ENCODE results near the gene YJEFN3. TPM values are rescaled to one million over a fixed set of nuclear protein-coding genes. Genes with fewer than 3 reads are reported as not detected.

Gene YJEFN3
- polyA plus RNA-seq, 1 donor (not counting 4 experiments of a cell fraction or from before 2014, with no cell fraction given): 1.2 TPM

- no peak for TF ChIP-seq EZH2 (IDR thresholded peaks at IDR 0.05; ENCODE audit: low read length)
- peak; percentile 88 to 100 (median 92) for TF ChIP-seq CTCF (optimal IDR thresholded peaks at IDR 0.05 in 1 of 3, IDR thresholded peaks at IDR 0.05 in 1 of 3, conservative IDR thresholded peaks at IDR 0.05 in 1 of 3; ENCODE audit: extremely low read depth in 1 of 3, insufficient read depth in 2 of 3, low read length in 3 of 3)
- Histone ChIP-seq H3K36me3 (ENCODE audit: control insufficient read depth in 2 of 2, extremely low read depth in 1 of 2, insufficient read depth in 2 of 2, low read length in 2 of 2) (peaks cover 0 to 12% of the 10 kb centered on the region in 2 experiments), H3K27me3 (ENCODE audit: control insufficient read depth, extremely low read depth, insufficient read depth, low read length) (peaks cover 1% of the 10 kb centered on the region), H2AFZ (ENCODE audit: control insufficient read depth, low read length) (no peak overlapping the region), H3K9me3 (ENCODE audit: control insufficient read depth, low read depth, low read length) (no peaks in the 10 kb centered on the region), H3K4me3 (ENCODE audit: control insufficient read depth in 2 of 3, extremely low read depth in 1 of 3, insufficient read depth in 2 of 3, low read depth in 1 of 3, low read length in 3 of 3) (no peak overlapping the region), H3K4me2 (ENCODE audit: control insufficient read depth, extremely low read depth, insufficient read depth, low read depth, low read length) (no peak overlapping the region), H3K9ac (ENCODE audit: control insufficient read depth, extremely low read depth, insufficient read depth, low read length) (no peak overlapping the region), H3K9me1 (ENCODE audit: control insufficient read depth, extremely low read depth, insufficient read depth, low read length) (no peaks in the 10 kb centered on the region), H3K27ac (ENCODE audit: control insufficient read depth, insufficient read depth, low read length) (no peak overlapping the region), H4K20me1 (ENCODE audit: control insufficient read depth, extremely low read depth, insufficient read depth, low read length) (no peaks in the 10 kb centered on the region), H3K4me1 (ENCODE audit: control insufficient read depth, extremely low read depth, insufficient read depth, low read length) (peaks cover 2% of the 10 kb centered on the region), H3K79me2 (ENCODE audit: control insufficient read depth, insufficient read depth, low read length) (no peaks in the 10 kb centered on the region)
- FAIRE-seq (no peak), DNase-seq (ENCODE audit: low read depth, low spot score) (no peak)
- dilution Hi-C loops (cut with MboI; ENCODE audit: extremely low pct_ligation_motif_present, low sequenced_read_pairs): no loop called here
These were observed 3.5 kb downstream of the YJEFN3 start for GRCh38 chr19:19531951-19532805.

DNA sequence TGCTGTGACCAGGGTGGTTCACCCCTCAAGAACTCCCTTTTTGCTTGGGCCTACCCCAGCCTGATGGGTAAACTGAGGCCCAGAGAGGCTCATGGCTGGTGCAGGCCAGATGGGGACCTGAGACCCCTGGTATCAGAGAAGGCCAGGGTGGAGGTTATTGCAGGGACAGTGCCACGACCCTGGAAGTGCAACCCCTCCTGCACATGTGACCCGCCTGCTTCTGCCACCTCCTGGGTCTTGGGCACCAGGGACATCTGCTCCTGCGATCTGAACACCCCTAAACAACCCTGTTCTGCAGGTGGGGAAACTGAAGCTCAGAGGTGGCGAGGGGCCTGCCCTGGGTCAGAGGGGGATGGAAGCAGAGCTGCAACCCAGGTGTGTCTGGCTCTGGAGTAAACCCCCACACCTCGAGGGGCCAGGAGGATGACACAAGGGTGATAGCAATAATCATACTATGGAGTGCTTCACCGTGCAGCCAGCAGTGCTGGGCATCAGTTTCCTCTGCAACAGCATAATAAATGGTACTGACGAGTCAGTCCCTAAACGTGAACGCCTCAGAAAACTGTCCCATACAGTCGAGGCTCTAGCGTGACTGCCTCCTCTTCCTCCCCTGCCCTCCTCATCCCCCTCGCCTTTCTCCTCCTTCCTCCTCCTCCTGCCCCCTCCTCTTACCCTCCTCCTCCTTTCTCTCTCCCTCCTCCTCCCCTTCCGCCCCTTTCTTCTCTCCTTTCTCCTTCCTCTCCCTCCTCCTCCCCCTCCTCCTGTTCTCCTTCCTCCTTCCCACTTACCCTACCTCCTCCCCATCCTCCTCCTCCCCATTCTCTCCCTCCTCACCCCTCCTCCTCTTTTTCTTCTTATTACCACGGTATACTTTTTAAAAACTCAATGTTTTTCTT lies 4.3 kb downstream of the YJEFN3 start:
- H3K36me3 ChIP-seq (ENCODE audit: control insufficient read depth in 2 of 2, extremely low read depth in 1 of 2, insufficient read depth in 2 of 2, low read length in 2 of 2): peaks cover 0 to 6% of the 10 kb centered on the region in 2 experiments
- no peaks in the 10 kb centered on the region for H3K79me2 ChIP-seq (ENCODE audit: control insufficient read depth, insufficient read depth, low read length)
- H4K20me1 ChIP-seq (ENCODE audit: control insufficient read depth, extremely low read depth, insufficient read depth, low read length): no peaks in the 10 kb centered on the region
- H3K27ac ChIP-seq (ENCODE audit: control insufficient read depth, insufficient read depth, low read length): no peak overlapping the region
- no peak for FAIRE-seq
- H3K4me1 ChIP-seq (ENCODE audit: control insufficient read depth, extremely low read depth, insufficient read depth, low read length): peaks cover 5% of the 10 kb centered on the region
- no peak overlapping the region for H3K4me3 ChIP-seq (ENCODE audit: control insufficient read depth in 2 of 3, extremely low read depth in 1 of 3, insufficient read depth in 2 of 3, low read depth in 1 of 3, low read length in 3 of 3)
- TF ChIP-seq EZH2 (IDR thresholded peaks at IDR 0.05; ENCODE audit: low read length) (no peak), CTCF (optimal IDR thresholded peaks at IDR 0.05 in 1 of 3, IDR thresholded peaks at IDR 0.05 in 1 of 3, conservative IDR thresholded peaks at IDR 0.05 in 1 of 3; ENCODE audit: extremely low read depth in 1 of 3, insufficient read depth in 2 of 3, low read length in 3 of 3) (no peak)
- H3K27me3 ChIP-seq (ENCODE audit: control insufficient read depth, extremely low read depth, insufficient read depth, low read length): peaks cover 10% of the 10 kb centered on the region
- dilution Hi-C loops (cut with MboI; ENCODE audit: extremely low pct_ligation_motif_present, low sequenced_read_pairs): no loop called here
- no peaks in the 10 kb centered on the region for H3K9me3 ChIP-seq (ENCODE audit: control insufficient read depth, low read depth, low read length)
- no peaks in the 10 kb centered on the region for H3K9me1 ChIP-seq (ENCODE audit: control insufficient read depth, extremely low read depth, insufficient read depth, low read length)
- no peak overlapping the region for H3K4me2 ChIP-seq (ENCODE audit: control insufficient read depth, extremely low read depth, insufficient read depth, low read depth, low read length)
- no peak for DNase-seq (ENCODE audit: low read depth, low spot score)
- H3K9ac ChIP-seq (ENCODE audit: control insufficient read depth, extremely low read depth, insufficient read depth, low read length): no peak overlapping the region
- H2AFZ ChIP-seq (ENCODE audit: control insufficient read depth, low read length): no peak overlapping the region
